HCT116 (cell line): Measurements from ENCODE around the gene C1orf94. TPM values are rescaled to one million over a fixed set of nuclear protein-coding genes. Genes with fewer than 3 reads are reported as not detected.

Experiments
- ATAC-seq: fragments of 200-7000 bp; cut with Tn5 transposase; 2 replicates; pipeline ENCODE4 v1.9.1; 2020; ENCODE audit warnings: mild to moderate bottlenecking, moderate library complexity
- BruUV-seq: library from RNA; stranded (reverse); fragments of 400-500 nt; replicated peaks from 2 replicates; lab custom pipeline; 2021; lab: Mats Ljungman, UMichigan
- CTCF ChIA-PET: fragments of 300-600 bp; sonication (Branson Sonifier 250); formaldehyde crosslinking; loops from one replicate; lab custom pipeline; 2021; ENCODE audit warnings: antibody characterized with exemption; lab: Charles Lee
- POLR2A ChIA-PET: fragments of 300-600, 350-600 bp; sonication (Branson Sonifier 250); formaldehyde crosslinking; loops from one replicate; lab custom pipeline; 2021; ENCODE audit warnings: antibody characterized with exemption; lab: Charles Lee
- RAD21 ChIA-PET, 2 experiments: fragments of 300-600 bp; sonication (Branson Sonifier 250); formaldehyde crosslinking; loops; one replicate each; lab custom pipeline; 2023; ENCODE audit warnings: low total read pairs in 2 of 2; ENCODE audit not compliant: uncharacterized antibody in 2 of 2, unreplicated experiment in 2 of 2, low non-redundant PET in 1 of 2; lab: Charles Lee
- DNase-seq: peaks from one replicate; pipeline ENCODE4 v3.0.0-alpha.2; 2010; ENCODE audit warnings: low read depth, low spot score
- H2AFZ ChIP-seq: fragments of 200-600 bp; shearing (Covaris generic), sonication (generic); 2 replicates; pipeline ENCODE4 v1.6.1; 2017; ENCODE audit warnings: low read depth, mixed run types, mixed read lengths, antibody characterized with exemption, low read length; ENCODE audit not compliant: poor library complexity, severe bottlenecking
- H3K27ac ChIP-seq: 2 replicates; pipeline ENCODE4 v1.5.1; 2012; ENCODE audit warnings: low read depth, low read length
- H3K27me3 ChIP-seq: fragments of 200-600 bp; sonication (generic); 2 replicates; pipeline ENCODE4 v1.6.1; 2016; ENCODE audit warnings: mixed run types, low read length, mixed read lengths; ENCODE audit not compliant: insufficient read depth
- H3K36me3 ChIP-seq, 2 experiments: fragments of 200-500 bp in 1 of 2; fragments of 200-600 bp in 1 of 2; sonication (Bioruptor generic) in 1 of 2; sonication (generic) in 1 of 2; 2 replicates each; pipeline versions ENCODE4 v1.5.1 to v1.6.1; 2014 to 2016; ENCODE audit warnings: low read length in 2 of 2, inconsistent platforms in 1 of 2, mixed read lengths in 1 of 2, mixed run types in 1 of 2; ENCODE audit not compliant: insufficient read depth in 2 of 2, control insufficient read depth in 1 of 2
- H3K4me1 ChIP-seq, 2 experiments: fragments of 200-600 bp in 1 of 2; sonication (generic) in 1 of 2; 2 replicates each; pipeline versions ENCODE4 v1.5.1 to v1.6.1; 2012 to 2017; ENCODE audit warnings: low read length in 2 of 2, inconsistent platforms in 1 of 2, mild to moderate bottlenecking in 1 of 2, mixed read lengths in 1 of 2, mixed run types in 1 of 2, moderate library complexity in 1 of 2; ENCODE audit not compliant: insufficient read depth in 2 of 2, control insufficient read depth in 1 of 2
- H3K4me2 ChIP-seq: fragments of 200-600 bp; sonication (generic); 2 replicates; pipeline ENCODE4 v1.6.1; 2017; ENCODE audit warnings: mixed run types, low read length, mixed read lengths
- H3K4me3 ChIP-seq, 2 experiments: fragments of 200-600 bp in 1 of 2; sonication (generic) in 1 of 2; replicated peaks in 1 of 2; 2 replicates each; pipeline ENCODE4 v1.5.1; 2011 to 2016; ENCODE audit warnings: low read length in 2 of 2, control low read depth in 1 of 2, low read depth in 1 of 2, mild to moderate bottlenecking in 1 of 2, mixed read lengths in 1 of 2, mixed run types in 1 of 2
- H3K79me2 ChIP-seq: fragments of 200-600 bp; sonication (generic); 2 replicates; pipeline ENCODE4 v1.6.1; 2017; ENCODE audit warnings: mild to moderate bottlenecking, mixed run types, low read length, moderate library complexity, mixed read lengths; ENCODE audit not compliant: insufficient read depth
- H3K9ac ChIP-seq: fragments of 200-600 bp; sonication (generic); 2 replicates; pipeline ENCODE4 v1.6.1; 2016; ENCODE audit warnings: low read length, mixed read lengths
- H3K9me2 ChIP-seq: fragments of 200-600 bp; sonication (generic), shearing (Covaris generic); 2 replicates; pipeline ENCODE4 v1.6.1; 2017; ENCODE audit warnings: mixed run types, mild to moderate bottlenecking, moderate library complexity; ENCODE audit not compliant: insufficient read depth
- H3K9me3 ChIP-seq, 2 experiments: fragments of 200-500 bp in 1 of 2; fragments of 200-600 bp in 1 of 2; sonication (Bioruptor generic) in 1 of 2; sonication (generic) in 1 of 2; 2 replicates each; pipeline ENCODE4 v1.6.1; 2014 to 2017; ENCODE audit warnings: low read length in 2 of 2, mixed read lengths in 2 of 2, inconsistent platforms in 1 of 2, low read depth in 1 of 2, mild to moderate bottlenecking in 1 of 2, mixed run types in 1 of 2, moderate library complexity in 1 of 2; ENCODE audit not compliant: control insufficient read depth in 1 of 2, insufficient read depth in 1 of 2
- H4K20me1 ChIP-seq: fragments of 200-600 bp; sonication (generic), shearing (Covaris generic); 2 replicates; pipeline ENCODE4 v1.6.1; 2017; ENCODE audit warnings: mixed run types, mild to moderate bottlenecking, moderate library complexity; ENCODE audit not compliant: insufficient read depth
- ATF3 ChIP-seq: IDR thresholded peaks from 2 replicates; pipeline ENCODE4 v1.6.1; 2012
- CBX3 ChIP-seq: IDR thresholded peaks from 2 replicates; pipeline ENCODE4 v1.6.1; 2012; ENCODE audit warnings: low read depth
- CEBPB ChIP-seq: IDR thresholded peaks from 2 replicates; pipeline ENCODE4 v1.6.1; 2012; ENCODE audit warnings: low read depth
- EGR1 ChIP-seq: IDR thresholded peaks from 2 replicates; pipeline ENCODE4 v1.6.1; 2012; ENCODE audit warnings: low read depth
- ELF1 ChIP-seq: IDR thresholded peaks from 2 replicates; pipeline ENCODE4 v1.6.1; 2012; ENCODE audit warnings: low read depth, borderline replicate concordance
- EZH2phosphoT487 ChIP-seq: fragments of 200-600 bp; IDR thresholded peaks from 2 replicates; pipeline ENCODE4 v1.6.1; 2018; ENCODE audit warnings: antibody characterized with exemption, borderline replicate concordance
- JUND ChIP-seq: IDR thresholded peaks from 2 replicates; pipeline ENCODE4 v1.6.1; 2012
- MAX ChIP-seq: IDR thresholded peaks from 2 replicates; pipeline ENCODE4 v1.6.1; 2012
- POLR2A ChIP-seq: IDR thresholded peaks from 2 replicates; pipeline ENCODE4 v1.7.0; 2011; ENCODE audit warnings: borderline replicate concordance; ENCODE audit not compliant: insufficient read depth, insufficient read length; ENCODE audit errors: extremely low read depth
- POLR2AphosphoS5 ChIP-seq: IDR thresholded peaks from 2 replicates; pipeline ENCODE4 v1.6.1; 2011; ENCODE audit warnings: mild to moderate bottlenecking, low read depth, low read length, moderate library complexity
- RAD21 ChIP-seq: IDR thresholded peaks from 2 replicates; pipeline ENCODE4 v1.6.1; 2012; ENCODE audit warnings: low read depth, mild to moderate bottlenecking
- REST ChIP-seq: IDR thresholded peaks from 2 replicates; pipeline ENCODE4 v1.6.1; 2012; ENCODE audit warnings: low read depth
- SP1 ChIP-seq: IDR thresholded peaks from 2 replicates; pipeline ENCODE4 v1.6.1; 2012; ENCODE audit warnings: low read depth
- SRF ChIP-seq: IDR thresholded peaks from 2 replicates; pipeline ENCODE4 v1.6.1; 2012; ENCODE audit warnings: low read depth
- YY1 ChIP-seq: IDR thresholded peaks from 2 replicates; pipeline ENCODE4 v1.6.1; 2011; ENCODE audit warnings: low read length, low read depth, moderate library complexity, mild to moderate bottlenecking; ENCODE audit not compliant: insufficient replicate concordance; ENCODE audit errors: extremely low read depth
- ZFX ChIP-seq: fragments of 450-650 bp; IDR thresholded peaks from 2 replicates; pipeline ENCODE4 v1.6.1; 2017
- ZNF274 ChIP-seq: fragments of 200-500 bp; sonication (Bioruptor generic); IDR thresholded peaks from 2 replicates; pipeline ENCODE4 v1.6.1; 2014; ENCODE audit warnings: mild to moderate bottlenecking, low read depth, low read length, inconsistent platforms
- intact Hi-C: fragments of 100-400 bp; cut with micrococcal nuclease; formaldehyde crosslinking; loops from 2 replicates; pipeline ENCODE4 v1.10.0; 2022
- total RNA-seq: library from RNA; stranded (reverse); gene quantifications from one replicate; pipeline ENCODE4 v1.2.1, GENCODE V29; 2021; ENCODE audit not compliant: unreplicated experiment

Gene C1orf94
- total RNA-seq, 1 experiment from 2014 or later, result not detected

- TF ChIP-seq ATF3, result no peak
- TF ChIP-seq, all 23 proteins: peak for 0
These were observed 27.2 kb upstream of the C1orf94 start (continued) for GRCh38 chr1:34149501-34149900.

GRCh38 chr1:34153246-34153645 is 23.5 kb upstream of the C1orf94 start:
- H3K9me2 ChIP-seq, result no peaks in the 10 kb centered on the region
- no peak overlapping the region for H3K27ac ChIP-seq
- no peak overlapping the region for H3K4me2 ChIP-seq
- POLR2A ChIA-PET, result no interaction called here
- no peaks in the 10 kb centered on the region for H3K4me1 ChIP-seq
- intact Hi-C loops, result no loop called here
- H3K9ac ChIP-seq, result no peak overlapping the region
- no peak for ATAC-seq
- H3K79me2 ChIP-seq, result no peaks in the 10 kb centered on the region
- H3K9me3 ChIP-seq, result no peaks in the 10 kb centered on the region
- no peak overlapping the region for H3K4me3 ChIP-seq
- no TSS peak for BruUV-seq
- no peaks in the 10 kb centered on the region for H3K36me3 ChIP-seq
- TF ChIP-seq MAX, result no peak
- TF ChIP-seq JUND, result no peak
- no peak for TF ChIP-seq CBX3
- TF ChIP-seq RAD21, result no peak
- no peak for TF ChIP-seq REST
- TF ChIP-seq ZFX, result no peak
- no peak for TF ChIP-seq YY1
- TF ChIP-seq ZNF274, result no peak
- TF ChIP-seq CEBPB, result no peak
- TF ChIP-seq POLR2A, result no peak
- no peak for TF ChIP-seq ELF1
- TF ChIP-seq POLR2AphosphoS5, result no peak
- no peak for TF ChIP-seq ATF3
- TF ChIP-seq SRF, result no peak
- TF ChIP-seq SP1, result no peak
- no peak for TF ChIP-seq EGR1
- TF ChIP-seq EZH2phosphoT487, result no peak
- CTCF ChIA-PET, result no interaction called here
- RAD21 ChIA-PET, result no interaction called here
- no peaks in the 10 kb centered on the region for H4K20me1 ChIP-seq
- no peak overlapping the region for H2AFZ ChIP-seq
- DNase-seq, result no peak
- H3K27me3 ChIP-seq, result peaks cover 17% of the 10 kb centered on the region
